Neural progenitor cell (in vitro differentiated cells): ENCODE results near the gene TRPM1. TPM values are rescaled to one million over a fixed set of nuclear protein-coding genes. Genes with fewer than 3 reads are reported as not detected.

Experiments used
- DNase-seq: peaks from one replicate; pipeline ENCODE4 v3.0.0-alpha.2; 2016; ENCODE audit warnings: low spot score
- H2AFZ ChIP-seq: fragments of 200-600 bp; sonication (generic); replicated peaks from 2 replicates; pipeline ENCODE4 v1.6.1; 2016; ENCODE audit warnings: antibody characterized with exemption
- H3F3A ChIP-seq: fragments of 200-600 bp; sonication (generic); 2 replicates; pipeline ENCODE4 v1.6.1; 2016; ENCODE audit warnings: antibody characterized with exemption, low read depth
- H3K27ac ChIP-seq: fragments of 200-600 bp; sonication (generic); 2 replicates; pipeline ENCODE4 v1.5.1; 2016; ENCODE audit warnings: mild to moderate bottlenecking
- H3K27me3 ChIP-seq: fragments of 200-600 bp; sonication (generic); 2 replicates; pipeline ENCODE4 v1.6.1; 2016; ENCODE audit warnings: mild to moderate bottlenecking, moderate library complexity
- H3K36me3 ChIP-seq: fragments of 200-600 bp; sonication (generic); 2 replicates; pipeline ENCODE4 v1.5.1; 2016
- H3K4me1 ChIP-seq: fragments of 200-600 bp; sonication (generic); 2 replicates; pipeline ENCODE4 v1.6.1; 2016; ENCODE audit warnings: mixed run types
- H3K4me2 ChIP-seq: fragments of 200-600 bp; sonication (generic); 2 replicates; pipeline ENCODE4 v1.6.1; 2016
- H3K4me3 ChIP-seq: fragments of 200-600 bp; sonication (generic); 2 replicates; pipeline ENCODE4 v1.5.1; 2016
- H3K79me2 ChIP-seq: fragments of 200-600 bp; sonication (generic); 2 replicates; pipeline ENCODE4 v1.6.1; 2016; ENCODE audit warnings: low read depth
- H3K9ac ChIP-seq: fragments of 200-600 bp; sonication (generic); 2 replicates; pipeline ENCODE4 v1.6.1; 2016
- H3K9me3 ChIP-seq: fragments of 200-600 bp; sonication (generic); 2 replicates; pipeline ENCODE4 v1.5.1; 2016; ENCODE audit warnings: low read depth
- H4K20me1 ChIP-seq: fragments of 200-600 bp; sonication (generic); 2 replicates; pipeline ENCODE4 v1.6.1; 2016; ENCODE audit warnings: low read depth
- H3K27ac Mint-ChIP-seq: 3 replicates; pipeline ENCODE4 v1.8.0; 2021; ENCODE audit warnings: mixed read lengths
- H3K27me3 Mint-ChIP-seq: 2 replicates; pipeline ENCODE4 v1.8.0; 2022; ENCODE audit warnings: low read depth, mild to moderate bottlenecking, inconsistent platforms, moderate library complexity, mixed read lengths; ENCODE audit not compliant: insufficient read depth
- H3K36me3 Mint-ChIP-seq: 3 replicates; pipeline ENCODE4 v1.8.0; 2021; ENCODE audit warnings: mixed read lengths
- H3K4me1 Mint-ChIP-seq: 3 replicates; pipeline ENCODE4 v1.8.0; 2021; ENCODE audit warnings: mixed read lengths
- H3K4me3 Mint-ChIP-seq: 3 replicates; pipeline ENCODE4 v1.8.0; 2021; ENCODE audit warnings: mild to moderate bottlenecking, moderate library complexity, mixed read lengths
- H3K9me3 Mint-ChIP-seq: 3 replicates; pipeline ENCODE4 v1.8.0; 2020; ENCODE audit warnings: mixed read lengths
- EZH2 ChIP-seq: fragments of 200-600 bp; sonication (generic); IDR thresholded peaks from 2 replicates; pipeline ENCODE4 v1.6.1; 2017; ENCODE audit warnings: antibody characterized with exemption, mild to moderate bottlenecking, moderate library complexity
- EZH2phosphoT487 ChIP-seq: fragments of 200-600 bp; sonication (generic); IDR thresholded peaks from 2 replicates; pipeline ENCODE4 v1.6.1; 2017; ENCODE audit warnings: antibody characterized with exemption
- total RNA-seq: library from RNA; depleted of rRNA; stranded (reverse); fragments of >200 nt; gene quantifications from 2 replicates; pipeline ENCODE4 v1.2.3, GENCODE V29; 2015; ENCODE audit warnings: low replicate concordance
- TF ChIP-seq, protein P1 (sequence below): fragments of 200-600 bp; sonication (generic); IDR thresholded peaks from 2 replicates; pipeline ENCODE4 v1.5.1; 2017; ENCODE audit warnings: antibody characterized with exemption, mild to moderate bottlenecking

The TRPM1 gene
- total RNA-seq, 1 donor from 2014 or later = not detected

DNA sequence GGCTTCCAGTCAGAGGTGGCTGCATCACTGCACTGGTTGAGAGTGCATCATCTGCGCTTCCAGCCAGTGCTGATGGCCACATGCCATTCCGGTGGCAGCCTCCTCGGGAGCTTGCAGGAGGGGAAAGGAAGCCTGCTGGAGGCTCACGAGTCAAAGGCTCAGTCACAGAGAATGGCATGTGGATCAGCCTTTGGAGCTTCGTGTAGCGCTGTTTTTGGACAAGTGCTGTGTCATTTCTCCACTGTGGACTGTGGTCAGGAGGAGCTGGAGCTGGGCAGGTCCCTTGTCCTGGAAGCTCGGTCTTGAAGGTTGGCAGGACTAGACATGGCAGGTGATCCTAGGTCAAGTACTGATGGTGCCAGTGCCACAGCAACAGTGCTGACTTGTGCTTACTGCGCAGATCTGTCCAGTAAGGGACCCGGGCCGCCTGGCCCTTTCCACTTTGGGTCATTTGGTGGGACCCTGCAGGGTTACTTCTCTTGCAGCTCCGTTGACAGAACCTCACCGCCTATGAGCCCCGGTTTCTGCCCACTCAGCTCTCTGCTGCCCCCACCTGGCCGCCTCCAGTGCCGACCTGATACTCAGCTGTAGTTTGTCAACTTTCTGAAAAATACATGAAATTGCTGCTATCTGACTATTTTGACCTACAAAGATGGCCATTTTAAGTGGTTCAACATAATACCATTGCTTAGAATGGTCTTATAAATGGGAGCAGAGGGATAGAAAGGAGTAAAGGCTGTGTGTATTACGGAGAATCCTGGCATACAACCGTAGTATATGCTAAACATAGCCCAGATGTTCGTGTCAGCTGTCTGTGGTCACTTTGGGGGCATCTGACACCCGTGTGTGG, 27.6 kb upstream of the TRPM1 start:
- Histone ChIP-seq H3K9ac (no peak overlapping the region), H3K79me2 (no peaks in the 10 kb centered on the region), H3K36me3 (no peaks in the 10 kb centered on the region), H3K27me3 (no peaks in the 10 kb centered on the region), H3K4me2 (no peak overlapping the region), H3K4me3 (no peak overlapping the region), H3F3A (no peaks in the 10 kb centered on the region), H3K4me1 (no peaks in the 10 kb centered on the region), H3K9me3 (no peaks in the 10 kb centered on the region), H4K20me1 (no peaks in the 10 kb centered on the region), H2AFZ (peak overlapping the region; percentile 8), H3K27ac (no peak overlapping the region)
- no peaks in the 10 kb centered on the region for H3K36me3 Mint-ChIP-seq
- no peak overlapping the region for H3K27ac Mint-ChIP-seq
- H3K9me3 Mint-ChIP-seq = peaks cover 12% of the 10 kb centered on the region
- no peak for TF ChIP-seq EZH2phosphoT487
- TF ChIP-seq, protein P1, sequence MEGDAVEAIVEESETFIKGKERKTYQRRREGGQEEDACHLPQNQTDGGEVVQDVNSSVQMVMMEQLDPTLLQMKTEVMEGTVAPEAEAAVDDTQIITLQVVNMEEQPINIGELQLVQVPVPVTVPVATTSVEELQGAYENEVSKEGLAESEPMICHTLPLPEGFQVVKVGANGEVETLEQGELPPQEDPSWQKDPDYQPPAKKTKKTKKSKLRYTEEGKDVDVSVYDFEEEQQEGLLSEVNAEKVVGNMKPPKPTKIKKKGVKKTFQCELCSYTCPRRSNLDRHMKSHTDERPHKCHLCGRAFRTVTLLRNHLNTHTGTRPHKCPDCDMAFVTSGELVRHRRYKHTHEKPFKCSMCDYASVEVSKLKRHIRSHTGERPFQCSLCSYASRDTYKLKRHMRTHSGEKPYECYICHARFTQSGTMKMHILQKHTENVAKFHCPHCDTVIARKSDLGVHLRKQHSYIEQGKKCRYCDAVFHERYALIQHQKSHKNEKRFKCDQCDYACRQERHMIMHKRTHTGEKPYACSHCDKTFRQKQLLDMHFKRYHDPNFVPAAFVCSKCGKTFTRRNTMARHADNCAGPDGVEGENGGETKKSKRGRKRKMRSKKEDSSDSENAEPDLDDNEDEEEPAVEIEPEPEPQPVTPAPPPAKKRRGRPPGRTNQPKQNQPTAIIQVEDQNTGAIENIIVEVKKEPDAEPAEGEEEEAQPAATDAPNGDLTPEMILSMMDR = peak; percentile 96
- H3K4me1 Mint-ChIP-seq = peaks cover 3% of the 10 kb centered on the region
- peaks cover 6% of the 10 kb centered on the region for H3K27me3 Mint-ChIP-seq
- H3K4me3 Mint-ChIP-seq = no peak overlapping the region
- peak; percentile 74 for DNase-seq

DNA sequence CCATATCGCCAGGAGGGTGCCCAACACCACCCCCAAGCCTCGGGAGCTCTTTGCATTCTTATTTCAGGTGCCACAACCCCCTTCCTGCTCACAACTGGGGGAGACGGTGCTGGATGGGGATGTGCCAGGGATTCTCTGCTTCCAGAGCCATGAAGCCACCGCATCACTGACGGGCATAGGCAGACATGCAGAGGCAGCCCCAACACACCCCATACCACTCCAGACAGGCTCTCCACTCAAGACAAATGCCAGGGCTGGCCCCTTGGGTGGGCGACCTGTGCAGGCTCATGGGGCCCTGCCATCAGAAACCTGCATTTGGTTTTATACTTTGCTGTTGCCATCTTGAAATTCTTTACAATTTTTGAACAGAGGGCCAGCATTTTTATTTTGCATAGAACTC, 27.0 kb upstream of the TRPM1 start:
- H3K4me2 ChIP-seq = no peak overlapping the region
- TF ChIP-seq EZH2phosphoT487 (no peak), EZH2 (no peak)
- TF ChIP-seq, protein P1 = no peak

DNA sequence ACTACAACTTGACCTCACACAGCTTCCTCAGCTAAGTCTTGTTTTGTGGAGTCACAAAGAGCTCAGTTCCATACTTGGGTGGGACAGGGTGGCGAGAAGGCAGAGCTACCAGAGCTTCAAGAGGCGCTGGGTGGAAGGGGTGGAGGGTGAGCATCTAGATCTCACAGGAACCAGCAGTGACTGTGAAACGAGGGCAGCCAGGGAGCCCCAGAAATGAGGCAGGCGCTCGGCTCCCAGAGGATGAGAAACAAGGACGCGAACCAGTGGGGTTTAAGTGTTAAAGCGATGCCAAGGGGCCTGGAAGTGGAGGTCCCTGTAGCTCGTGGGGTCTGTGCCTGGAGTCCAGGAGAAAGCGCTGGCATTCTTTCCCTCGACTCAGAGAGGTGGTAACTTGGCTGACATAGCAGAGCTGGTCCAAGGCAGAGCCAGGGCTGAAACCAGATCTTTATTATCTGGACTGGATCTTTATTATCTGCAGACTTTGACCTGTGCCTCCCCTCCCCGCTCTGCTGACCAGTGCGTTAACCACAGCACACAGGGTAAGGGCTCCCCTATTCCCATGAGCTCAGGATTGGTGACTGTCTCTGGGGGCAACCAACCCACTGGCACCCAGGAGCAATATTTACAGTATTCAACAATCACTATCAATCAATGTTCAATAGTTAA, 26.2 kb upstream of the TRPM1 start:
- Histone ChIP-seq H3K27ac (no peak overlapping the region), H3F3A (no peaks in the 10 kb centered on the region), H3K79me2 (no peaks in the 10 kb centered on the region), H4K20me1 (no peaks in the 10 kb centered on the region), H2AFZ (no peak overlapping the region), H3K4me2 (no peak overlapping the region), H3K36me3 (no peaks in the 10 kb centered on the region), H3K9me3 (no peaks in the 10 kb centered on the region), H3K9ac (no peak overlapping the region), H3K27me3 (no peaks in the 10 kb centered on the region), H3K4me1 (no peaks in the 10 kb centered on the region), H3K4me3 (no peak overlapping the region)
- no peaks in the 10 kb centered on the region for H3K36me3 Mint-ChIP-seq
- no peak overlapping the region for H3K27ac Mint-ChIP-seq
- H3K4me1 Mint-ChIP-seq = peaks cover 2% of the 10 kb centered on the region
- peaks cover 8% of the 10 kb centered on the region for H3K9me3 Mint-ChIP-seq
- TF ChIP-seq EZH2 (no peak), EZH2phosphoT487 (no peak)
- TF ChIP-seq, protein P1 = no peak
- H3K27me3 Mint-ChIP-seq = peaks cover 6% of the 10 kb centered on the region
- DNase-seq = no peak
- H3K4me3 Mint-ChIP-seq = no peak overlapping the region

More for the DNA sequence above, 27.0 kb upstream of the TRPM1 start:
- H3K4me1 Mint-ChIP-seq = peaks cover 3% of the 10 kb centered on the region
- H3K4me1 ChIP-seq = no peaks in the 10 kb centered on the region
- H3K79me2 ChIP-seq = no peaks in the 10 kb centered on the region
- H4K20me1 ChIP-seq = no peaks in the 10 kb centered on the region
- no peaks in the 10 kb centered on the region for H3F3A ChIP-seq
- H3K27ac Mint-ChIP-seq = no peak overlapping the region
- no peak for DNase-seq
- no peak overlapping the region for H3K9ac ChIP-seq
- H2AFZ ChIP-seq = no peak overlapping the region
- peaks cover 6% of the 10 kb centered on the region for H3K27me3 Mint-ChIP-seq
- H3K9me3 ChIP-seq = no peaks in the 10 kb centered on the region
- H3K27me3 ChIP-seq = no peaks in the 10 kb centered on the region
- H3K27ac ChIP-seq = no peak overlapping the region
- no peak overlapping the region for H3K4me3 Mint-ChIP-seq
- H3K36me3 Mint-ChIP-seq = no peaks in the 10 kb centered on the region
- peaks cover 9% of the 10 kb centered on the region for H3K9me3 Mint-ChIP-seq
- no peaks in the 10 kb centered on the region for H3K36me3 ChIP-seq
- H3K4me3 ChIP-seq = no peak overlapping the region
